Astrocyte of the cerebellum (primary cell): ENCODE measurements around the gene CXCL16.

Experiments used
- DNase-seq: peaks from one replicate; pipeline ENCODE4 v3.0.0-alpha.2; 2011; ENCODE audit warnings: low read depth
- H3K4me3 ChIP-seq: 2 replicates; pipeline ENCODE4 v1.5.1; 2011; ENCODE audit warnings: mild to moderate bottlenecking, low read depth, low read length, moderate library complexity
- CTCF ChIP-seq: IDR thresholded peaks from 2 replicates; pipeline ENCODE4 v1.5.1; 2012; ENCODE audit warnings: low read length, low read depth, moderate library complexity, mild to moderate bottlenecking; ENCODE audit errors: missing control alignments
- in situ Hi-C: cut with HindIII; loops from 2 replicates; pipeline ENCODE4 v1.10.0; 2017; ENCODE audit warnings: low sequenced_read_pairs

The CXCL16 gene

DNA sequence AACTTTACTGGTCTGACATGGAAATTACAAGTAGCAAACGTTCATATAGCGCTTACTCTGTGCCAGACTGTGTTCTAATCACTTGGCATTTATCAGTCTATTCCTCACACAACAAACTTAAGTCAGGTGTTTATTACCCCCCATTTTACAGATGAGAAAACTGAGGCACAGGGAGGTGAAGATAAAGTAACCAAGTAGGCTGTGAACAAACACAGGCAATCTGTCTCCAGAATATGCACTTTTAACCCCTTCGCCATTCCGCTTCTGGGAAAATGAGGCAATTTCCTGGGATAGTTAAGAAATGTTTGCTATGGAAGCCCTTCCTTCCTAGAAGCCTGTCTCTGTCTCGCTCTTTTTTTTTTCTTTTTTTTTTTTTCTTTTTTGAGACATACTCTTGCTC is 12.2 kb upstream of the CXCL16 start:
- no peak for TF ChIP-seq CTCF
- no peak overlapping the region for H3K4me3 ChIP-seq
- no peak for DNase-seq
- in situ Hi-C loops: no loop called here

DNA sequence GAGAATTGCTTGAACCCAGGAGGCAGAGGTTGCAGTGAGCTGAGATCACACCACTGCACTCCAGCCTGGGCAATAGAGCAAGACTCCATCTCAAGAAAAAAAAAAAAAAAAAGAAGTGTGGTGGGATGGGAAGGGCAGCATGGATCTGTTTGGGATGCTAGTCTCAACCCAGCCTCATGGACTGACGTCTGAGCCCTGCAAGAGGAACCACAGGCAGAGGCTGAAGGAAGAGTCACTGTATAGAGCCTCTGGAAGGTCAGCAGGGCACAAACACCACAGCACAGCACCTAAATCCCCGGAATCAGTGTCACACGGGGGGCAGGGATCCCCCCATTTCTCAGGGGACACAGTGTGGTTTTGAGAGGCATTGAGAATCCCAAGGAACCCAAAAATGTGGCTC is 10.9 kb upstream of the CXCL16 start:
- TF ChIP-seq CTCF: no peak
- no peak for DNase-seq
- in situ Hi-C loops: no loop called here
- no peak overlapping the region for H3K4me3 ChIP-seq

GRCh38 chr17:4748686-4749085 is 9.0 kb upstream of the CXCL16 start:
- no peak for TF ChIP-seq CTCF
- in situ Hi-C loops: no loop called here
- no peak for DNase-seq
- no peak overlapping the region for H3K4me3 ChIP-seq

GRCh38 chr17:4747847-4748246 is 8.1 kb upstream of the CXCL16 start:
- no peak for TF ChIP-seq CTCF
- H3K4me3 ChIP-seq: no peak overlapping the region
- in situ Hi-C loops: no loop called here
- no peak for DNase-seq

- DNase-seq: no peak
- no peak overlapping the region for H3K4me3 ChIP-seq
- TF ChIP-seq CTCF: no peak
Observed at GRCh38 chr17:4744999-4745969, 5.6 kb upstream of the CXCL16 start.

DNA sequence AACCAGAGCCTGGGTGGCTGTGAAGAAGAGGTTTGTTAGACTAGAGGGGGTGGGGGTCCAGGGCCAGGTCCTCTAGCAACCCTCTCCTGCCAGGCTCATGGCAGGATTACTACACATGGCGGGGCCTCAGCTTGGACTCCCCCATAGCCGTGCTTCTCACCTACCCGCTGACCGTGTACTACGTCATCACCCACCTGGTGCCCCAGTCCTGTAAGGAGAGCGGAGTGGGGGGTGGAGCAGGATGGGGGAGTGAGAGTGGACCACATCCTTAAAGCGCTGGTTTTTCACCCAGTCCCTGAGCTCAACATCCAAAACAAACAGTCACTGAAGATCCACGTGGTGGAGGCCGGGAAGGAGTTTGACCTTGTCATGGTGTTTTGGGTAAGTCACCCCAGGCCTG is 4.2 kb upstream of the CXCL16 start:
- TF ChIP-seq CTCF: no peak
- in situ Hi-C loops: no loop called here
- H3K4me3 ChIP-seq: no peak overlapping the region
- no peak for DNase-seq

More at GRCh38 chr17:4744999-4745969, 5.6 kb upstream of the CXCL16 start:
- in situ Hi-C loops: no loop called here
